HepG2 (cell line): ENCODE results near the gene AUNIP. TPM values are rescaled to one million over a fixed set of nuclear protein-coding genes. Genes with fewer than 3 reads are reported as not detected.
A peak's percentile ranks its signal among the peaks of the same experiment; 100 is the strongest.

Experiments
- ARHGAP35 ChIP-seq: sonication (generic); formaldehyde crosslinking; IDR thresholded peaks from 2 replicates; pipeline ENCODE4 v1.9.0; 2022; ENCODE audit warnings: mild to moderate bottlenecking, inconsistent platforms, moderate library complexity, missing genetic modification reagents, borderline replicate concordance
- BATF2 ChIP-seq: sonication (generic); formaldehyde crosslinking; IDR thresholded peaks from 2 replicates; pipeline ENCODE4 v1.8.0; 2022; ENCODE audit warnings: mild to moderate bottlenecking, missing genetic modification reagents, moderate library complexity
- CBFB ChIP-seq: sonication (generic); formaldehyde crosslinking; IDR thresholded peaks from 2 replicates; pipeline ENCODE4 v1.4.0; 2020; ENCODE audit warnings: missing genetic modification reagents
- ETV5 ChIP-seq: IDR thresholded peaks from 2 replicates; pipeline ENCODE4 v1.6.1; 2018; ENCODE audit warnings: missing biosample characterization, missing genetic modification reagents, inconsistent platforms, borderline replicate concordance
- FOXC1 ChIP-seq: sonication (generic); formaldehyde crosslinking; IDR thresholded peaks from 2 replicates; pipeline ENCODE4 v1.8.0; 2022; ENCODE audit warnings: mild to moderate bottlenecking, missing genetic modification reagents, borderline replicate concordance
- HNF1B ChIP-seq: sonication (generic); formaldehyde crosslinking; IDR thresholded peaks from 2 replicates; pipeline ENCODE4 v1.5.1; 2020; ENCODE audit warnings: mild to moderate bottlenecking, moderate library complexity, missing genetic modification reagents
- KDM5B ChIP-seq: sonication (generic); formaldehyde crosslinking; IDR thresholded peaks from 2 replicates; pipeline ENCODE4 v1.4.0; 2020; ENCODE audit warnings: missing genetic modification reagents, mild to moderate bottlenecking, borderline replicate concordance
- LBX2 ChIP-seq: sonication (generic); formaldehyde crosslinking; IDR thresholded peaks from 2 replicates; pipeline ENCODE4 v1.5.0; 2020; ENCODE audit warnings: missing genetic modification reagents, mild to moderate bottlenecking, borderline replicate concordance
- MEF2D ChIP-seq: sonication (generic); formaldehyde crosslinking; IDR thresholded peaks from 2 replicates; pipeline ENCODE4 v1.5.1; 2020; ENCODE audit warnings: mild to moderate bottlenecking, missing genetic modification reagents
- MZF1 ChIP-seq: sonication (generic); formaldehyde crosslinking; IDR thresholded peaks from 2 replicates; pipeline ENCODE4 v1.8.1; 2023; ENCODE audit warnings: mild to moderate bottlenecking, missing genetic modification reagents, borderline replicate concordance
- PHF20 ChIP-seq: sonication (generic); formaldehyde crosslinking; IDR thresholded peaks from 2 replicates; pipeline ENCODE4 v1.5.0; 2020; ENCODE audit warnings: mild to moderate bottlenecking, missing genetic modification reagents
- RBAK ChIP-seq: sonication (generic); formaldehyde crosslinking; IDR thresholded peaks from 2 replicates; pipeline ENCODE4 v1.5.1; 2020; ENCODE audit warnings: mild to moderate bottlenecking, missing genetic modification reagents
- REL ChIP-seq: sonication (generic); formaldehyde crosslinking; conservative IDR thresholded peaks from 2 replicates; pipeline ENCODE4 v1.8.0; 2022; ENCODE audit warnings: mild to moderate bottlenecking, missing genetic modification reagents, moderate library complexity
- SKI ChIP-seq: fragments of 450-650 bp; IDR thresholded peaks from one replicate; pipeline ENCODE4 v1.6.1; 2018; ENCODE audit warnings: mild to moderate bottlenecking; ENCODE audit not compliant: partially characterized antibody
- THYN1 ChIP-seq: sonication (generic); formaldehyde crosslinking; IDR thresholded peaks from 2 replicates; pipeline ENCODE4 v1.8.1; 2023; ENCODE audit warnings: low read depth, mild to moderate bottlenecking, moderate library complexity, missing genetic modification reagents, borderline replicate concordance
- ZFP36L2 ChIP-seq: sonication (generic); formaldehyde crosslinking; IDR thresholded peaks from 2 replicates; pipeline ENCODE4 v1.4.0; 2020; ENCODE audit warnings: missing genetic modification reagents
- ZFP41 ChIP-seq: sonication (generic); formaldehyde crosslinking; IDR thresholded peaks from 2 replicates; pipeline ENCODE4 v1.4.0; 2020; ENCODE audit warnings: mild to moderate bottlenecking, missing genetic modification reagents, borderline replicate concordance
- ZKSCAN1 ChIP-seq: fragments of 150-350 bp; IDR thresholded peaks from 2 replicates; pipeline ENCODE4 v1.6.1; 2014; ENCODE audit warnings: low read length
- ZMYM2 ChIP-seq: sonication (generic); formaldehyde crosslinking; IDR thresholded peaks from 2 replicates; pipeline ENCODE4 v1.8.0; 2022; ENCODE audit warnings: mild to moderate bottlenecking, missing genetic modification reagents
- ZNF317 ChIP-seq: sonication (generic); formaldehyde crosslinking; IDR thresholded peaks from 2 replicates; pipeline ENCODE4 v1.5.0; 2020; ENCODE audit warnings: mild to moderate bottlenecking, missing genetic modification reagents
- ZNF329 ChIP-seq: sonication (generic); formaldehyde crosslinking; IDR thresholded peaks from 2 replicates; pipeline ENCODE4 v1.9.0; 2021; ENCODE audit warnings: low read depth, mild to moderate bottlenecking, missing genetic modification reagents
- ZNF556 ChIP-seq: sonication (generic); formaldehyde crosslinking; IDR thresholded peaks from 2 replicates; pipeline ENCODE4 v1.4.0; 2020; ENCODE audit warnings: mild to moderate bottlenecking, missing genetic modification reagents, borderline replicate concordance
- ZNF639 ChIP-seq: conservative IDR thresholded peaks from 2 replicates; pipeline ENCODE4 v1.6.1; 2018; ENCODE audit warnings: missing genetic modification reagents
- ZSCAN30 ChIP-seq: sonication (generic); formaldehyde crosslinking; IDR thresholded peaks from 2 replicates; pipeline ENCODE4 v1.5.0; 2020; ENCODE audit warnings: mild to moderate bottlenecking, missing genetic modification reagents
- ZSCAN9 ChIP-seq: IDR thresholded peaks from 2 replicates; pipeline ENCODE4 v1.6.1; 2016; ENCODE audit warnings: borderline replicate concordance
- polyA plus RNA-seq, 8 experiments: library from polyadenylated mRNA; depleted of rRNA in 3 of 8; stranded (reverse) in 7 of 8; unstranded in 1 of 8; fragments of >200 nt; fragmentation: Illumina TruSeq in 4 of 8; extraction: Trizol in 4 of 8; gene quantifications; 2 replicates each; pipeline versions ENCODE4 v1.2.1 to v1.2.3, GENCODE V29; 2011 to 2016; ENCODE audit warnings: low read depth in 4 of 8, missing spikeins in 1 of 8, mixed read lengths in 1 of 8; ENCODE audit not compliant: insufficient read depth in 1 of 8
- total RNA-seq, 5 experiments: library from RNA; depleted of rRNA; stranded (reverse); fragments of >200 nt; fragmentation: Illumina TruSeq; extraction: Trizol; gene quantifications; 2 replicates each; pipeline ENCODE4 v1.2.3, GENCODE V29; 2016; ENCODE audit warnings: low read depth in 1 of 5
- TF ChIP-seq, protein P1 (sequence below): sonication (generic); formaldehyde crosslinking; IDR thresholded peaks from 2 replicates; pipeline ENCODE4 v1.5.0; 2020; ENCODE audit warnings: mild to moderate bottlenecking, low read depth, missing genetic modification reagents, borderline replicate concordance

The AUNIP gene
- total and polyA plus RNA-seq, 2 of the 13 experiments (the other 11 are each of a cell fraction or from before 2014, with no cell fraction given), result 3.8 to 12.3 TPM

DNA sequence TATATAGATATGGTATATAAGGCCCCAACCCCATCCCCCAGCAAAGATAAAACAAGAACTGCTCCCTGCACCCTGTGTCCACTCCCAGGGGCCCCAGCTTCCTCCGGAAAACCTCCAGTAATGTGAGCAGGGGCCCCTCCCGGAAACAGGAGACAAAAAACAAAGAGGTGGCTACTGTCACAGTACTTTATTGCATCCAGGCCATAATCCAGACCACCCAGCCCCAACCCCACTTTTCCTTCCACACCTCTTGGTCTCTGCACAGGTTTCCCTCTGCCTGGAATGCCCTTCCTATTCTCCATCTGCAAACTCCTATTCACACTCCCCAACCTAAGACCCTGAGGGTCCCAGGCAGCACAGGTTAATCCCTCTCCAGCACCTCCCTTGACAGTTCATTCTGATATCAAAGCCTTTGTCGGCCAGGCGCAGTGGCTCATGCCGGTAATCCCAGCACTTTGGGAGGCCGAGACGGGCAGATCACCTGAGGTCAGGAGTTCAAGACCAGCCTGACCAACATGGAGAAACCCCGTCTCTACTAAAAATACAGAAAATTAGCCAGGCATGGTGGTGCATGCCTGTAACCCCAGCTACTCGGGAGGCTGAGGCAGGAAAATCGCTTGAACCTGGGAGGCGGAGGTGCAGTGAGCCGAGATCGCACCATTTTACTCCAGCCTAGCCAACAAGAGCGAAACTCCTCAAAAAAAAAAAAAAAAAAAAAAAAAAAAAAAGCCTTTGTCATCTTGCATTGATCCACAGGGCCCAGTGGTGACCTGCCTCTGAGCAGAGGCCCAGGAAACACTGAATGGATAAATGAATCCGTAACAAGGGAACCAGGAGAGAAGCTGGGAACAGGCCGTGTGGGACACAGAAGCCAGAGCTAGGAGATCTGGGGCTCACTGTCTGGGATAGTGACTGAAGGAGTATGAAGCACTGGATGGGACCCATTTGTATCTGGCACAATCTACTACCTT is 2.3 kb upstream of the AUNIP start (continued):
- TF ChIP-seq ETV5 (CRISPR knock-in tag), result peak; percentile 97
- peak; percentile 16; the same call in 1 of the 2 replicates for TF ChIP-seq MEF2D (CRISPR knock-in tag)
- peak; percentile 59; the same call in 1 of the 2 replicates for TF ChIP-seq HNF1B (CRISPR knock-in tag)
- no peak for TF ChIP-seq REL (CRISPR knock-in tag)
- no peak for TF ChIP-seq RBAK (CRISPR knock-in tag)
- peak; percentile 43; the same call in 1 of the 2 replicates for TF ChIP-seq ZSCAN9
- TF ChIP-seq LBX2 (CRISPR knock-in tag), result no peak
- no peak for TF ChIP-seq KDM5B (CRISPR knock-in tag)
- TF ChIP-seq PHF20 (CRISPR knock-in tag), result no peak; the same call in 1 of the 2 replicates
- TF ChIP-seq ZNF556 (CRISPR knock-in tag), result no peak
- TF ChIP-seq ZKSCAN1, result no peak
- TF ChIP-seq BATF2, result no peak
- no peak for TF ChIP-seq ZNF329
- TF ChIP-seq, protein P1, sequence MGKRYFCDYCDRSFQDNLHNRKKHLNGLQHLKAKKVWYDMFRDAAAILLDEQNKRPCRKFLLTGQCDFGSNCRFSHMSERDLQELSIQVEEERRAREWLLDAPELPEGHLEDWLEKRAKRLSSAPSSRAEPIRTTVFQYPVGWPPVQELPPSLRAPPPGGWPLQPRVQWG (CRISPR knock-in tag), result no peak
- no peak for TF ChIP-seq MZF1 (CRISPR knock-in tag)
- no peak for TF ChIP-seq FOXC1
- no peak for TF ChIP-seq ZNF317
- TF ChIP-seq ZMYM2, result peak; percentile 90
- no peak for TF ChIP-seq ZFP36L2 (CRISPR knock-in tag)
- no peak for TF ChIP-seq THYN1 (CRISPR knock-in tag)
- no peak for TF ChIP-seq ZSCAN30 (CRISPR knock-in tag)
- 0 out of 2 replicates have a peak, but pooled peaks have one; percentile 18 for TF ChIP-seq ZNF639
- TF ChIP-seq SKI, result peak; percentile 11
- no peak for TF ChIP-seq ARHGAP35
- TF ChIP-seq CBFB, result no peak
- no peak for TF ChIP-seq ZFP41 (CRISPR knock-in tag)
